ENCODE results near the gene SRBD1. TPM values are rescaled to one million over a fixed set of nuclear protein-coding genes. Genes with fewer than 3 reads are reported as not detected.

Gene SRBD1
- total RNA-seq, 1 donor from 2014 or later: 24.4 TPM

GRCh38 chr2:45494275-45494977 is 116.6 kb downstream of the SRBD1 start:
- intact Hi-C loops (cut with micrococcal nuclease): loop anchor here (1.0 kb wide), 1 partner anchor 513 kb away; no protein-coding TSS in a partner anchor

- intact Hi-C loops (cut with micrococcal nuclease): no loop called here
These were observed 126.1 kb downstream of the SRBD1 start for GRCh38 chr2:45484965-45485364.

GRCh38 chr2:45483997-45484396 is 127.1 kb downstream of the SRBD1 start:
- intact Hi-C loops (cut with micrococcal nuclease): no loop called here

GRCh38 chr2:45477546-45477945 is 133.5 kb downstream of the SRBD1 start:
- intact Hi-C loops (cut with micrococcal nuclease): no loop called here

GRCh38 chr2:45470531-45470930 is 140.5 kb downstream of the SRBD1 start:
- intact Hi-C loops (cut with micrococcal nuclease): no loop called here

GRCh38 chr2:45469314-45470099 is 141.6 kb downstream of the SRBD1 start:
- intact Hi-C loops (cut with micrococcal nuclease): no loop called here

GRCh38 chr2:45468279-45468678 is 142.8 kb downstream of the SRBD1 start:
- intact Hi-C loops (cut with micrococcal nuclease): no loop called here

DNA sequence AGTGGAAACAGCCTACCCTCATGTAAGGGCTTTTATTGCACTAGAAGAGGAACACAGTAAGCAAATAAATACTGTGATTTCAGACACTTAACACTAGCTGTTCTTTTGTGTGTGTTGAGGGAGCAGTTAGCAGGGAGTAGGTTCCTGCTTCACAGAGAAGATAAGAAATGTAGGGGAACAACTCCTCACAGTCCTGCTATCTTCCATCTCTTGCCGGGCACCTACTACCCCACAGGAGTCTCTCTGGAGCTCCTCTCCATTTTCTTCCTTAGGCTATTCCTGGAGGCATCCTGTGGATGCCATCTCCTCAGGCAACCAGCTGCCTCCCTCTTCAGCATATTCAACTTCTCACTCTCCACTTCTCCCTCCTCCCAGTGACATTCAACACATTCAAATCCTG is 145.0 kb downstream of the SRBD1 start:
- intact Hi-C loops (cut with micrococcal nuclease): no loop called here

DNA sequence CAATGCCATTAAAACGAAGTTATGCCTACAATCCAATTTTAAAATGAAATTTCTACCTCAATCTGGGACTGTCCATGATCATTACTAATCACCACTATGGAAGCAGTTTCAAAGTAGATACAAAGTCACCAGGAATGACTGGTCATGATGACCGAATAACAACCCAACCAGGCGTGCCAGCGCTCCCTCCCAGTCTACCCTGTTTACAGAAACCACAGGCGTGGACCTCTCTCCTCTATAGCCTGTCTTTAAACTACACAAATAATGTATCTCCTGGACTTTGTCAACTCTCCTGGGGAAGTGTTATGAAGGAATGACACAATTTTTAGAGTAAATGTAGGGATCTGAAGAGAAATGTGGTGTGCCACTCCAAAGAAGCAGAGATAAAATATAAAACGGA is 150.2 kb downstream of the SRBD1 start:
- intact Hi-C loops (cut with micrococcal nuclease): no loop called here

DNA sequence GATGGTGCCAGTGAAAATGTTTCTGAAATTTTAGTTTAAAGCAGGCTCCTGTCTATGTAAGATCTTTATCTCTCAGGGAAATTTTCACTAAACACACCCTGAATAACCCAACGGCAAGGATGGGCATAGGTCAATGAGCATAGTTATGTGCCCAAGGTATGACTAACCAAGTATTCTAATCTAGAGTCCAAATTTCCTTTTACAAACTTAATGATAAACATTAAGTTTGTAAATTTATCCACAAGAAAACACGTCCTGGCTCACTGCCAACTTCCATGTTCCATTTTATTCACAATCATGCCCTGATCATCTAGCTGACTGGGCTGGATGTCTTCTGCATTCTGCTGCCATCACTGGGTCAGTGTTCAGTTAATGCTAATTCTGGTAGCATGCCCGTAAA is 151.2 kb downstream of the SRBD1 start:
- intact Hi-C loops (cut with micrococcal nuclease): no loop called here

DNA sequence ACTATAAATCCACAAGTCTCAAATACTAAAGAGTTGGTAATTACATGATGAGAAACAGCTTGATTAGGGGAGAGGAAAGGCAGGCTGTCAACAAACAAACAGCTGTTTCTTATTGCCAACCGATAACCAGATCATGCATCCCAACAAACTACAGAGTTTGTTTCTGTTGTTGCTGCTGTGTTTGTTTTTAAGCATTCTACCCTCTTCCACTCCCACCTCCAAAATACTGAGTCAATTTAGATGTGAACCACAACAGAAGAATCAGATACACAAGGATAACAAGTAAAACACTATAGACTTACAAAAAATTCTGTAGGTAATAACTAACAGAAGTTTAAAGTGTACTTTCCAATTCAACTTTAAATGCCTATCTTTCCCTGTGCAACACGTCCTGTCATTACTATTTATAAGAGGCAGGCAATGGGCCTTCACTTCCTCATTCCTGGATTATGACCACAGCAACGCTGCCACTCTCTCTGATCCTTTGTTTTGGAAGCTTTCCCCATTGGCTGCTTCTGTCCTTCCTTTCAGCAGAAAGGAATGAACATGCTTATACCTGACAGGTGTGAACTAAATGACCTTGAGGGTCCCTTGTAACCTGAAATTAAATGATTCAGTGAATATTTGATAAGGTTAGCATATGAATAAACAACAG is 152.0 kb downstream of the SRBD1 start:
- intact Hi-C loops (cut with micrococcal nuclease): no loop called here

DNA sequence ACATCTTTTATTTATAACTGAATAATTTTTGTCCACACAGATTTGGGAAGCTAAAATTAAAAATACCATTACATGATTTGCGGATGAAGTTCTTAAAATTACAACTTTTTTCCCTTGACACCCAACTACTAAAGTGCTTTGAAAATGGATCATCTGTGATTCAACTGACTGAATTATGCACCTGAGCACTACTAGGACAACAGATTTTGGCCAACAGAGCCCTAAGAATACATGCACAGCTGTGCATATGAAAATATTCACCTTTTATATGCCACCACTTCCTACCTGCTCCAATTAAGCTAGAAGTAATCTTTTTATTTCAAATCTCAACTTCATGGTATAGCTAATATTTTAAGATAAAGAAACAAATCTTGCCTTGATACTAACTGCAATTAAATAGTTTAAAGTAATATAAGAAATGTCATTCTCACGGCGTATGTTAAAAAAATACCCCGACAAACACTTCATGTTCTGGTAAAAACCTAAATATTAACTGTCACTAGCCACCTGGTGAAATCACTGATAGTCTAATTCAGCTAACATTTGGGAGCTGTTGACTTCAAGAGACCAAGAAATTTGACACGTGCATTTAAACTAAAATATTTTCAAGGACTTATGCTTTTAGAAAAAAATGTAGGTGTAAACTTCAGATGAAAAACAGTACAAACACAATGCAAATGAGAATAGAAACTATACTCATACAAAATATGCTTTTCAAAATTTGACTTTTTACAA is 153.7 kb downstream of the SRBD1 start:
- intact Hi-C loops (cut with micrococcal nuclease): no loop called here

GRCh38 chr2:45452866-45453265 is 158.2 kb downstream of the SRBD1 start:
- intact Hi-C loops (cut with micrococcal nuclease): no loop called here

DNA sequence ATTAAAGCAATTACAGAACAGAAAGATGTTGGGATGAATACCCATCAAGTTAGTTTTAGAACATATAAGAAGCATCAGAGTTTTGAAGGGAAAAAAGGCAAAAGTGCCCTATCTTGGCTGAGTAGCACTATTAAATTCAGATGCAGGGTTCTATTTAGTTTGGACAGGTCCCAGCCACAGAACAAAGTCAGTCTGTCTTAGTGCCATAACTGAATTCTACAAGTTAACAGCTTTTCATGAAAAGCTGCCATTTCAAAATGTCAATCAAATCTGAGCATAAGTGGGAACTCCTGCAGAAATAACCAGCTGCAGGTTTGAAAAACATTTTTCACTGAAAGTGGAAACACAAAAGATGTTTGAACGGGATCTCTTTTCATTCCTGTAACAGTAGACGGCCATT is 160.4 kb downstream of the SRBD1 start:
- intact Hi-C loops (cut with micrococcal nuclease): no loop called here

- intact Hi-C loops (cut with micrococcal nuclease): no loop called here
These were observed 162.8 kb downstream of the SRBD1 start for GRCh38 chr2:45448217-45448616.

DNA sequence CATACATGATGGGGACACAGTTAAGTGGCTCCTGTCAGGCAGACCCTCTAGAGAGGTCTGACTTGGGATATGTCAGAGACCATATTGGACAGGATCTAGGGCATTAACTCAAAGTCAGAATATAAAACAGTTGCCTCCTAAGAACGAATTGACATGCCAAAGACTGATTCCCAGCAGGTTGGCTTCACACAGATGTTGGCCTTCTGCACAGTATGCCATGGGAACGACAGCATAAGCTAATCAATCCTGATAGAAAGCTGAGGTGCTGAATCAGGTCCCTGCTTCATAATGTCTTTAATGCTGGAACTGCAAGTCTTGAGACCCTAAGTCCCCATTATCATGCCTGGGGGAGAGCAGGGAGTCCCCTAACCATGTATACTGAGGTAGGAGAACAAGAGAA is 165.1 kb downstream of the SRBD1 start:
- intact Hi-C loops (cut with micrococcal nuclease): no loop called here

GRCh38 chr2:45445037-45445436 is 166.0 kb downstream of the SRBD1 start:
- intact Hi-C loops (cut with micrococcal nuclease): no loop called here

DNA sequence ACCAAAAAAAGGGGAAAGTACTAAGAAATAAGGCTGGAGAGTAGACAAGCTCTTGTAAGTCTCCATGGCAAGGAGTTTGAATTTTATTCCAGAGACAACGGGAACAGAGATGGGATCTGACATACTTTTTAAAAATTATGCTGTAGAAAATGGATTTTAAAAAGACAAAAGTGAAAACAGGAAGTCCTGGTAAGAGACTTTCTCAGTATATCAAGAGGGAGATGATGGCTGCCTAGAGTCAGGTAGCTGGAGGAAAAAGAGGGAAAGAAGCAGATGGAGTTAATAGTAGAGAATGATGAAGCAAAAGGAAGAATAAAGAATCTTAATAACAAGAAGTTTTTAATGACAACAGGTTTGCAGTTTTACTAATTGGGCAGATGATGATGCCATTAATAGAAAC is 168.1 kb downstream of the SRBD1 start:
- intact Hi-C loops (cut with micrococcal nuclease): no loop called here

DNA sequence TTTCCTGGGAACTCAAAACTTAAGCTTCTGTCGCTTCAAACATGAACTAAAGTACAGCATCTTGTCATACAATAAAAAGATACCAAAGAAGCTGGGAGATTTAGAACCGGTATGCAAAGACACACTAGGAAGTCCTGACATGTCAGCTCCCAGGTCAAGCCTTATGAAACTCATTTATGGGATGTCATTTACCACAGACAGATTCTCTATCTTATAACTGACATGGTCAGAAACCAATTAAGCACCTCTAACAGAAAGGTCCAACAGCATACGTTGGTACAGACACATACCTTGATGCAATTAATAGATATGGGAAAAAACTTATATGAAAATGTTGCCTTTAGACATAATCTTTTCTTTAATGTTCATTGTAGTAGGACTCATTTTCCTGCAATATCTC is 169.0 kb downstream of the SRBD1 start:
- intact Hi-C loops (cut with micrococcal nuclease): no loop called here

DNA sequence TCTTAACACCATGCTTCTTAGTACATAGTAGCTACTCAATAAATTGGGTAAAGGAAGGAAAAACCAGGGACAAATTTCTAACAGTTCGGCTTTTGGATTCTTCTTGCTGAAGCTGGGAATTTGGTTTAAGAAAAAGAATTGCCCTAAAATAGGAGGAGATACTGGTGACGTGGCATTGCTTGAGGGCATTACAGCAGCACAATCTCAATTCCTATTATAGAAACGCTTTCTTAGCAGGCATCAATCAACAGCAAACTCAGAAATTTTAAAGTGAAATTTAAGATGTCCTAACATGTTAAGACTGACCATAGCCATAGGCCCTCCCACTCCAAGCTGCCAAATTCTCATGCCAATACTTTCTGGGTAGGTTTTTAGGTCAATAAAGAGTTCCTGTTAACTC is 169.5 kb downstream of the SRBD1 start:
- intact Hi-C loops (cut with micrococcal nuclease): no loop called here
